ENCODE results near the gene TENM4.

Gene TENM4

GRCh38 chr11:79258576-79258975, 182.3 kb downstream of the TENM4 start:
- no peaks in the 10 kb centered on the region for H3K36me3 ChIP-seq (ENCODE audit: control insufficient read depth in 2 of 2, insufficient read depth in 1 of 2, low read length in 2 of 2)
- TF ChIP-seq KLF1 (tag by site-specific recombination; IDR thresholded peaks at IDR 0.05) = no peak
- no peaks in the 10 kb centered on the region for H3K9me3 ChIP-seq (ENCODE audit: control insufficient read depth, insufficient read depth, low read depth, low read length)
- no peak overlapping the region for H3K4me3 ChIP-seq (ENCODE audit: low read depth, low read length)
- CTCF ChIA-PET = no interaction called here
- H3K27ac ChIP-seq (ENCODE audit: extremely low read depth, low read depth, low read length) = no peak overlapping the region
- POLR2A ChIA-PET = interaction anchor here (0.6 kb wide), 1 partner anchor 393 kb away, joined by 3 read pairs; no protein-coding TSS in a partner anchor
- no peaks in the 10 kb centered on the region for H3K4me1 ChIP-seq (ENCODE audit: control insufficient read depth, insufficient read depth, low read length)

GRCh38 chr11:79255965-79256364, 184.9 kb downstream of the TENM4 start:
- CTCF ChIA-PET = no interaction called here
- H3K36me3 ChIP-seq (ENCODE audit: control insufficient read depth in 2 of 2, insufficient read depth in 1 of 2, low read length in 2 of 2) = no peaks in the 10 kb centered on the region
- H3K27ac ChIP-seq (ENCODE audit: extremely low read depth, low read depth, low read length) = no peak overlapping the region
- H3K4me1 ChIP-seq (ENCODE audit: control insufficient read depth, insufficient read depth, low read length) = no peaks in the 10 kb centered on the region
- TF ChIP-seq, protein P1, sequence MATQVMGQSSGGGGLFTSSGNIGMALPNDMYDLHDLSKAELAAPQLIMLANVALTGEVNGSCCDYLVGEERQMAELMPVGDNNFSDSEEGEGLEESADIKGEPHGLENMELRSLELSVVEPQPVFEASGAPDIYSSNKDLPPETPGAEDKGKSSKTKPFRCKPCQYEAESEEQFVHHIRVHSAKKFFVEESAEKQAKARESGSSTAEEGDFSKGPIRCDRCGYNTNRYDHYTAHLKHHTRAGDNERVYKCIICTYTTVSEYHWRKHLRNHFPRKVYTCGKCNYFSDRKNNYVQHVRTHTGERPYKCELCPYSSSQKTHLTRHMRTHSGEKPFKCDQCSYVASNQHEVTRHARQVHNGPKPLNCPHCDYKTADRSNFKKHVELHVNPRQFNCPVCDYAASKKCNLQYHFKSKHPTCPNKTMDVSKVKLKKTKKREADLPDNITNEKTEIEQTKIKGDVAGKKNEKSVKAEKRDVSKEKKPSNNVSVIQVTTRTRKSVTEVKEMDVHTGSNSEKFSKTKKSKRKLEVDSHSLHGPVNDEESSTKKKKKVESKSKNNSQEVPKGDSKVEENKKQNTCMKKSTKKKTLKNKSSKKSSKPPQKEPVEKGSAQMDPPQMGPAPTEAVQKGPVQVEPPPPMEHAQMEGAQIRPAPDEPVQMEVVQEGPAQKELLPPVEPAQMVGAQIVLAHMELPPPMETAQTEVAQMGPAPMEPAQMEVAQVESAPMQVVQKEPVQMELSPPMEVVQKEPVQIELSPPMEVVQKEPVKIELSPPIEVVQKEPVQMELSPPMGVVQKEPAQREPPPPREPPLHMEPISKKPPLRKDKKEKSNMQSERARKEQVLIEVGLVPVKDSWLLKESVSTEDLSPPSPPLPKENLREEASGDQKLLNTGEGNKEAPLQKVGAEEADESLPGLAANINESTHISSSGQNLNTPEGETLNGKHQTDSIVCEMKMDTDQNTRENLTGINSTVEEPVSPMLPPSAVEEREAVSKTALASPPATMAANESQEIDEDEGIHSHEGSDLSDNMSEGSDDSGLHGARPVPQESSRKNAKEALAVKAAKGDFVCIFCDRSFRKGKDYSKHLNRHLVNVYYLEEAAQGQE (tag by site-specific recombination; IDR thresholded peaks at IDR 0.05) = peak; percentile 70
- no peak for TF ChIP-seq ZNF654 (tag by site-specific recombination; IDR thresholded peaks at IDR 0.05; ENCODE audit: low read depth)
- POLR2A ChIA-PET = no interaction called here
- H3K9me3 ChIP-seq (ENCODE audit: control insufficient read depth, insufficient read depth, low read depth, low read length) = no peaks in the 10 kb centered on the region
- H3K4me3 ChIP-seq (ENCODE audit: low read depth, low read length) = no peak overlapping the region

- POLR2A ChIA-PET = no interaction called here
- Histone ChIP-seq H3K4me1 (ENCODE audit: control insufficient read depth, insufficient read depth, low read length) (no peaks in the 10 kb centered on the region), H3K4me3 (ENCODE audit: low read depth, low read length) (no peak overlapping the region), H3K9me3 (ENCODE audit: control insufficient read depth, insufficient read depth, low read depth, low read length) (no peaks in the 10 kb centered on the region), H3K36me3 (ENCODE audit: control insufficient read depth in 2 of 2, insufficient read depth in 1 of 2, low read length in 2 of 2) (no peaks in the 10 kb centered on the region), H3K27ac (ENCODE audit: extremely low read depth, low read depth, low read length) (no peak overlapping the region)
- CTCF ChIA-PET = no interaction called here
- TF ChIP-seq REPIN1 (tag by site-specific recombination; IDR thresholded peaks at IDR 0.05; ENCODE audit: low read depth) = no peak
- TF ChIP-seq ZNF280D (tag by site-specific recombination; IDR thresholded peaks at IDR 0.05) = no peak
- TF ChIP-seq ZNF530 (tag by site-specific recombination; IDR thresholded peaks at IDR 0.05; ENCODE audit: low read depth) = no peak
- no peak for TF ChIP-seq ZNF501 (tag by site-specific recombination; IDR thresholded peaks at IDR 0.05)
- TF ChIP-seq ZNF76 (tag by site-specific recombination; IDR thresholded peaks at IDR 0.05; ENCODE audit: borderline replicate concordance, low read depth) = no peak
- TF ChIP-seq, protein P2, sequence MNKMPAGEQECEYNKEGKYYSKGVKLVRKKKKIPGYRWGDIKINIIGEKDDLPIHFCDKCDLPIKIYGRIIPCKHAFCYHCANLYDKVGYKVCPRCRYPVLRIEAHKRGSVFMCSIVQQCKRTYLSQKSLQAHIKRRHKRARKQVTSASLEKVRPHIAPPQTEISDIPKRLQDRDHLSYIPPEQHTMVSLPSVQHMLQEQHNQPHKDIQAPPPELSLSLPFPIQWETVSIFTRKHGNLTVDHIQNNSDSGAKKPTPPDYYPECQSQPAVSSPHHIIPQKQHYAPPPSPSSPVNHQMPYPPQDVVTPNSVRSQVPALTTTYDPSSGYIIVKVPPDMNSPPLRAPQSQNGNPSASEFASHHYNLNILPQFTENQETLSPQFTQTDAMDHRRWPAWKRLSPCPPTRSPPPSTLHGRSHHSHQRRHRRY (tag by site-specific recombination; IDR thresholded peaks at IDR 0.05) = no peak
- TF ChIP-seq ZNF791 (tag by site-specific recombination; IDR thresholded peaks at IDR 0.05) = no peak
- TF ChIP-seq, protein P3, sequence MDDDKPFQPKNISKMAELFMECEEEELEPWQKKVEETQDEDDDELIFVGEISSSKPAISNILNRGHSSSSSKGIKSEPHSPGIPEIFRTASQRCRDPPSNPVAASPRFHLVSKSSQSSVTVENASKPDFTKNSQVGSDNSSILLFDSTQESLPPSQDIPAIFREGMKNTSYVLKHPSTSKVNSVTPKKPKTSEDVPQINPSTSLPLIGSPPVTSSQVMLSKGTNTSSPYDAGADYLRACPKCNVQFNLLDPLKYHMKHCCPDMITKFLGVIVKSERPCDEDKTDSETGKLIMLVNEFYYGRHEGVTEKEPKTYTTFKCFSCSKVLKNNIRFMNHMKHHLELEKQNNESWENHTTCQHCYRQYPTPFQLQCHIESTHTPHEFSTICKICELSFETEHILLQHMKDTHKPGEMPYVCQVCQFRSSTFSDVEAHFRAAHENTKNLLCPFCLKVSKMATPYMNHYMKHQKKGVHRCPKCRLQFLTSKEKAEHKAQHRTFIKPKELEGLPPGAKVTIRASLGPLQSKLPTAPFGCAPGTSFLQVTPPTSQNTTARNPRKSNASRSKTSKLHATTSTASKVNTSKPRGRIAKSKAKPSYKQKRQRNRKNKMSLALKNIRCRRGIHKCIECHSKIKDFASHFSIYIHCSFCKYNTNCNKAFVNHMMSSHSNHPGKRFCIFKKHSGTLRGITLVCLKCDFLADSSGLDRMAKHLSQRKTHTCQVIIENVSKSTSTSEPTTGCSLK (tag by site-specific recombination; IDR thresholded peaks at IDR 0.05) = no peak
- no peak for TF ChIP-seq ZNF394 (tag by site-specific recombination; IDR thresholded peaks at IDR 0.05; ENCODE audit: borderline replicate concordance)
- no peak for TF ChIP-seq ATF2 (tag by site-specific recombination; IDR thresholded peaks at IDR 0.05; ENCODE audit: low read depth)
- TF ChIP-seq ZNF660 (tag by site-specific recombination; IDR thresholded peaks at IDR 0.05) = no peak
- no peak for TF ChIP-seq SP7 (tag by site-specific recombination; IDR thresholded peaks at IDR 0.05)
- TF ChIP-seq, protein P4, sequence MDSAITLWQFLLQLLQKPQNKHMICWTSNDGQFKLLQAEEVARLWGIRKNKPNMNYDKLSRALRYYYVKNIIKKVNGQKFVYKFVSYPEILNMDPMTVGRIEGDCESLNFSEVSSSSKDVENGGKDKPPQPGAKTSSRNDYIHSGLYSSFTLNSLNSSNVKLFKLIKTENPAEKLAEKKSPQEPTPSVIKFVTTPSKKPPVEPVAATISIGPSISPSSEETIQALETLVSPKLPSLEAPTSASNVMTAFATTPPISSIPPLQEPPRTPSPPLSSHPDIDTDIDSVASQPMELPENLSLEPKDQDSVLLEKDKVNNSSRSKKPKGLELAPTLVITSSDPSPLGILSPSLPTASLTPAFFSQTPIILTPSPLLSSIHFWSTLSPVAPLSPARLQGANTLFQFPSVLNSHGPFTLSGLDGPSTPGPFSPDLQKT (IDR thresholded peaks at IDR 0.05; ENCODE audit: borderline replicate concordance, low read depth, low read length) = no peak
- TF ChIP-seq, protein P5, sequence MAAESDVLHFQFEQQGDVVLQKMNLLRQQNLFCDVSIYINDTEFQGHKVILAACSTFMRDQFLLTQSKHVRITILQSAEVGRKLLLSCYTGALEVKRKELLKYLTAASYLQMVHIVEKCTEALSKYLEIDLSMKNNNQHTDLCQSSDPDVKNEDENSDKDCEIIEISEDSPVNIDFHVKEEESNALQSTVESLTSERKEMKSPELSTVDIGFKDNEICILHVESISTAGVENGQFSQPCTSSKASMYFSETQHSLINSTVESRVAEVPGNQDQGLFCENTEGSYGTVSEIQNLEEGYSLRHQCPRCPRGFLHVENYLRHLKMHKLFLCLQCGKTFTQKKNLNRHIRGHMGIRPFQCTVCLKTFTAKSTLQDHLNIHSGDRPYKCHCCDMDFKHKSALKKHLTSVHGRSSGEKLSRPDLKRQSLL (tag by site-specific recombination; IDR thresholded peaks at IDR 0.05) = no peak
Measured at GRCh38 chr11:79253280-79253679, 187.6 kb downstream of the TENM4 start.
